ENCODE results near the gene CD74. TPM values are rescaled to one million over a fixed set of nuclear protein-coding genes. Genes with fewer than 3 reads are reported as not detected.
A peak's percentile ranks its signal among the peaks of the same experiment; 100 is the strongest.
"Not testable (repeated sequence)": the region's sequence is repeated elsewhere in the genome, so short reads cannot be mapped to it uniquely, and the experiment has no call there.

The CD74 gene
- total RNA-seq, 1 donor from 2014 or later, result 16.1 TPM

- Mint-ChIP-seq H3K4me3 (no peak overlapping the region), H3K27ac (no peak overlapping the region), H3K9me3 (no peaks in the 10 kb centered on the region), H3K27me3 (ENCODE audit: low read depth) (no peaks in the 10 kb centered on the region), H3K36me3 (no peaks in the 10 kb centered on the region), H3K4me1 (peaks cover 8% of the 10 kb centered on the region)
- TF ChIP-seq CTCF (IDR thresholded peaks at IDR 0.05; ENCODE audit: unreplicated experiment), result no peak
- no peak for DNase-seq (ENCODE audit: low spot score in 2 of 2, unreplicated experiment in 2 of 2)
Measured at GRCh38 chr5:150457121-150457520, 44.4 kb upstream of the CD74 start.

- no peak overlapping the region for H3K4me3 Mint-ChIP-seq
- no peaks in the 10 kb centered on the region for H3K27me3 Mint-ChIP-seq (ENCODE audit: low read depth)
- H3K27ac Mint-ChIP-seq, result no peak overlapping the region
Measured at GRCh38 chr5:150454492-150455229, 42.0 kb upstream of the CD74 start.

GRCh38 chr5:150454027-150454426, 41.3 kb upstream of the CD74 start:
- H3K4me1 Mint-ChIP-seq; H3K9me3 Mint-ChIP-seq; H3K27ac Mint-ChIP-seq; H3K27me3 Mint-ChIP-seq (ENCODE audit: low read depth); H3K4me3 Mint-ChIP-seq; DNase-seq (ENCODE audit: low spot score in 2 of 2, unreplicated experiment in 2 of 2); H3K36me3 Mint-ChIP-seq: not testable (repeated sequence)

More at GRCh38 chr5:150454492-150455229, 42.0 kb upstream of the CD74 start:
- peaks cover 2% of the 10 kb centered on the region for H3K36me3 Mint-ChIP-seq
- H3K9me3 Mint-ChIP-seq, result peaks cover 4% of the 10 kb centered on the region
- no peak for TF ChIP-seq CTCF (IDR thresholded peaks at IDR 0.05; ENCODE audit: unreplicated experiment)
- no peak for DNase-seq (ENCODE audit: low spot score in 2 of 2, unreplicated experiment in 2 of 2)
- H3K4me1 Mint-ChIP-seq, result no peaks in the 10 kb centered on the region

DNA sequence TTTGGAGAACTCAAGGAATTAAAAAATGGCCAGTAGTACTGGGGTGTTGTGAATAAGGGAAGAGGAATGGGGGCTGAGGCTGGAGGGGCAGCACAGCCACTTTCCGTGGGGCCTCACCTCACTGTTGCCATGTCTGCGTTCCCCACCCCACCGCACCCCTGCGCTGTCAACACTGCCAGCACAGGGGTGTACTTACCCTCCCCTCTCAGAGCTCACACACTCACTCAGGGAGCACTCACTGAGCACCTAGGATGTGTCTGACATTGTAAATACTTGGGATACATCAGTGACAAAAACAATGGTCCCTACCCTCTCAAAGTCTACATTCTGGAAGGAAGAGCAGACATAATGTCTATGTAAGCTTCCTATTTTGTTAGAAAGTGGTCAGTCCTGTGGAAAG, 40.2 kb upstream of the CD74 start:
- DNase-seq (ENCODE audit: low spot score in 2 of 2, unreplicated experiment in 2 of 2), result no peak
- no peak overlapping the region for H3K27ac Mint-ChIP-seq
- H3K27me3 Mint-ChIP-seq (ENCODE audit: low read depth), result no peaks in the 10 kb centered on the region
- peaks cover 4% of the 10 kb centered on the region for H3K9me3 Mint-ChIP-seq
- H3K4me3 Mint-ChIP-seq, result no peak overlapping the region
- H3K36me3 Mint-ChIP-seq, result peaks cover 6% of the 10 kb centered on the region
- no peak for TF ChIP-seq CTCF (IDR thresholded peaks at IDR 0.05; ENCODE audit: unreplicated experiment)
- peaks cover 9% of the 10 kb centered on the region for H3K4me1 Mint-ChIP-seq

DNA sequence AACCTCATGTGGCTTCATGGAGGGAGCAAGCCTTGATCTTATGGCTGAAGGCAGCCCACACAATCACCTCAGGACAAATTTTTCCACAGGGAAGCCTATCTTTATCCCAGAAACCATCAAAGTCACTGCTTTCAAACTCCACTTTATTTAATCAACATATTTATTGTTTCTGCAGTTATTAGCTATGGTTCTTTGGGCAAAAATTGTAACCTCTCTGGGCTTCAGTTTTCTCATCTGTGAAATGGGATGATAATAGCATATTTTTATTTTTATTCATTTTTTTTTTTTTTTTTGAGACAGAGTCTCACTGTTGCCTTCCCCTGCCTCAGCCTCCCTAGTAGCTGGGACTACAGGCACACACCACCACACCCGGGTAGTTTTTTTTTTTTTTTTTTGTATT, 38.9 kb upstream of the CD74 start:
- TF ChIP-seq CTCF (IDR thresholded peaks at IDR 0.05; ENCODE audit: unreplicated experiment), result no peak
- DNase-seq (ENCODE audit: low spot score in 2 of 2, unreplicated experiment in 2 of 2), result no peak
- Mint-ChIP-seq H3K27ac (no peak overlapping the region), H3K4me3 (no peak overlapping the region), H3K9me3 (peaks cover 4% of the 10 kb centered on the region), H3K36me3 (peaks cover 16% of the 10 kb centered on the region), H3K27me3 (ENCODE audit: low read depth) (no peaks in the 10 kb centered on the region), H3K4me1 (peaks cover 15% of the 10 kb centered on the region)

DNA sequence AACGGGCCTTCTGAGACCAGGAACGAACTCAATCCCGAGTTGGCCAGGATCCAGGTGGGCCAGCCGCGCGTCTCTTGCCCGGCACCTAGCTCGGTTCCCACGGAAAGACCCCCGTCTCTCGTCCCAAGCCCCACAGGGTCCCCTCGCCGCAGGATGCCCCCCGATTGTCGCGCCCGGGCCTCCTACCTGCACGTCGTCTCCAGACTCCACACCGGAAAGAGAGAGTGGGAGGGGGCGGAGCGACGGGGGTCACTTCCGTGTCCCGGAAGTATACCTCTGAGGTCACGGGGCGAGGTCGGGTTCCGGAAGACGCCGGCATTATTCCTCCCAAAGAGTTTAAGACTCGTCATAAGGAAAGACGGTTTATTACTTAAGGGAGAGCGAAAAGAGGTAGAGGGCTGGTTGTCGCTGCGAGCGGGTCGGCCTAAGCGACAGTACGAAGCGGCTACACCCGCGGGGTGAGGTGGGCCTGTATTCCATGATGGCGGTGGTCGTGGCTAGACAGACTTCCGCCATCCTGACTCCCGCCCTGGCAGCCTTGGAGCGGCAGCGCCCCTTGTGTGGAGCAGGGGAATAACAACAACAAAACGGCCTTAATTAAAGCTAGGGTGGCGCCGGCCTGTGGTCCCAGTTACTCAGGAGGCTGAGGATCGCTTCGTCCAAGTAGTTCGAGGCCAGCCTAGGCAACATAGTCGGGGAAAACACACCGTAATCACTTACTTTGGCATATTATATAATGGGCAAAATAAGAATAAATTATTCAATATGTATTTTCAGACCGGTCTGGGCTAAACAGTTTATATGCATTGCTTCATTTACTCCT, 37.0 kb upstream of the CD74 start, which contains the start of gene RPS14:
RPS14 (minus strand) TSS at position 223 of the 823 bp plus-strand sequence. CDS start 2,006 bp downstream, outside the sequence.
- Mint-ChIP-seq H3K36me3 (peaks cover 27% of the 10 kb centered on the region), H3K27me3 (ENCODE audit: low read depth) (no peaks in the 10 kb centered on the region), H3K4me3 (peak within 1 kb of the TSS; percentile 99), H3K4me1 (peaks cover 15% of the 10 kb centered on the region), H3K9me3 (peaks cover 4% of the 10 kb centered on the region), H3K27ac (peak within 1 kb of the TSS; percentile 100)
- TF ChIP-seq CTCF (IDR thresholded peaks at IDR 0.05; ENCODE audit: unreplicated experiment), result peak; percentile 91
- peak; percentile 77 to 88 for DNase-seq (ENCODE audit: low spot score in 2 of 2, unreplicated experiment in 2 of 2)
